MM.1S (cell line): ENCODE measurements around the gene CCDC171.
A peak's percentile ranks its signal among the peaks of the same experiment; 100 is the strongest.

Experiments used
- DNase-seq: peaks from one replicate; pipeline ENCODE4 v3.0.0-alpha.2; 2015
- H2AFZ ChIP-seq: fragments of 300-600 bp; sonication (generic); 2 replicates; pipeline ENCODE4 v1.6.0; 2016; ENCODE audit warnings: antibody characterized with exemption, low read length
- H3F3A ChIP-seq: fragments of 300-600 bp; sonication (generic); 2 replicates; pipeline ENCODE4 v1.6.1; 2016; ENCODE audit warnings: mild to moderate bottlenecking, antibody characterized with exemption, low read length, moderate library complexity, mixed read lengths; ENCODE audit not compliant: insufficient read depth
- H3K27ac ChIP-seq: fragments of 300-600 bp; sonication (generic); 2 replicates; pipeline ENCODE4 v1.5.1; 2016; ENCODE audit warnings: mild to moderate bottlenecking, low read length
- H3K27me3 ChIP-seq: fragments of 300-600 bp; sonication (generic); replicated peaks from 2 replicates; pipeline ENCODE4 v1.6.0; 2016; ENCODE audit warnings: low read length; ENCODE audit not compliant: insufficient read depth
- H3K36me3 ChIP-seq: fragments of 300-600 bp; sonication (generic); replicated peaks from 2 replicates; pipeline ENCODE4 v1.6.1; 2016; ENCODE audit warnings: mild to moderate bottlenecking, low read length, mixed read lengths; ENCODE audit not compliant: insufficient read depth
- H3K4me1 ChIP-seq: fragments of 300-600 bp; sonication (generic); 2 replicates; pipeline ENCODE4 v1.6.1; 2016; ENCODE audit warnings: low read length, mixed read lengths
- H3K4me2 ChIP-seq: fragments of 300-600 bp; sonication (generic); 2 replicates; pipeline ENCODE4 v1.6.0; 2016; ENCODE audit warnings: low read depth, low read length
- H3K4me3 ChIP-seq: fragments of 300-600 bp; sonication (generic); 2 replicates; pipeline ENCODE4 v1.5.1; 2016; ENCODE audit warnings: low read length, mixed read lengths
- H3K79me2 ChIP-seq: fragments of 300-600 bp; sonication (generic); 2 replicates; pipeline ENCODE4 v1.6.1; 2016; ENCODE audit warnings: mixed run types, low read length, mixed read lengths
- H3K9ac ChIP-seq: fragments of 300-600 bp; sonication (generic); 2 replicates; pipeline ENCODE4 v1.6.1; 2016; ENCODE audit warnings: low read length, mixed read lengths
- H3K9me2 ChIP-seq: fragments of 300-600 bp; sonication (generic); replicated peaks from 2 replicates; pipeline ENCODE4 v1.6.1; 2016; ENCODE audit warnings: mild to moderate bottlenecking, low read length, mixed read lengths; ENCODE audit not compliant: insufficient read depth
- H3K9me3 ChIP-seq: fragments of 300-600 bp; sonication (generic); replicated peaks from 2 replicates; pipeline ENCODE4 v1.6.1; 2016; ENCODE audit warnings: mild to moderate bottlenecking, low read length, mixed read lengths; ENCODE audit not compliant: insufficient read depth
- H4K20me1 ChIP-seq: fragments of 300-600 bp; sonication (generic); 2 replicates; pipeline ENCODE4 v1.6.1; 2016; ENCODE audit warnings: mild to moderate bottlenecking, low read length, moderate library complexity, mixed read lengths; ENCODE audit not compliant: insufficient read depth
- CTCF ChIP-seq: fragments of 300-600 bp; sonication (generic); IDR thresholded peaks from 2 replicates; pipeline ENCODE4 v1.5.1; 2016; ENCODE audit warnings: antibody characterized with exemption, low read length, mixed read lengths
- EZH2 ChIP-seq: fragments of 300-600 bp; sonication (generic); optimal IDR thresholded peaks from 2 replicates; pipeline ENCODE3; 2017; ENCODE audit warnings: low read depth, mild to moderate bottlenecking, antibody characterized with exemption, low read length, mixed read lengths
- EZH2phosphoT487 ChIP-seq: fragments of 300-600 bp; sonication (generic); IDR thresholded peaks from 2 replicates; pipeline ENCODE4 v1.6.1; 2018; ENCODE audit warnings: antibody characterized with exemption, low read length

Gene CCDC171

GRCh38 chr9:15510789-15511575 lies 41.9 kb upstream of the CCDC171 start, which contains the start of gene PSIP1:
Gene PSIP1 (minus strand): TSS chr9:15510970. CDS start chr9:15510188, 782 bp downstream.
- Histone ChIP-seq H3K4me2 (peak within 1 kb of the TSS; percentile 65), H3K4me3 (peak within 1 kb of the TSS; percentile 73), H3K36me3 (no peaks in the 10 kb centered on the region; the same call in 1 of the 2 replicates), H3K79me2 (peaks cover 31% of the 10 kb centered on the region), H3K4me1 (no peaks in the 10 kb centered on the region), H2AFZ (peak within 1 kb of the TSS; percentile 31), H3K27ac (peak within 1 kb of the TSS; percentile 92), H3K9me3 (no peaks in the 10 kb centered on the region), H3K27me3 (no peaks in the 10 kb centered on the region), H4K20me1 (no peaks in the 10 kb centered on the region), H3K9me2 (no peaks in the 10 kb centered on the region), H3F3A (peaks cover 7% of the 10 kb centered on the region), H3K9ac (peak within 1 kb of the TSS; percentile 78)
- TF ChIP-seq EZH2phosphoT487, result no peak
- no peak for TF ChIP-seq EZH2
- TF ChIP-seq CTCF, result no peak
- peak; percentile 78 for DNase-seq

DNA sequence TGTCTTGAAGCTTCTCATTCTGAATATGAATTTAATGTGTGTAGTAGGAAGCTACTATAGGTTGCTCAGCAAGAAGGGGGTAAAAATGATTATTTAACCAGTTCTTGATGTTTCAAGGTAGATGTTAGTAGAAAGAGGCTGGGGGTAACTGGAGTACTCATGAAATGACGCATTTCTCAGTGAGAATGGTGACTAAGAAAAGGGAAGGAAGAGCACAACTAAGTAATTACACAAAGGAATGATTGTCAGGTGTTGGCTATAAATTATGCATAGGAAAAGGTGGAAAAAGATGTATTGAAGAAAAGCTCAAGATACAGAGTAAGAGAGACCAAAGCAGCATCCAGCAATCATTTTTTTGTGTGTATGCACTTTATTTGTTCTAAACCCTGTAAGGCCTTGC lies 40.6 kb upstream of the CCDC171 start:
- TF ChIP-seq EZH2phosphoT487 (no peak), EZH2 (no peak), CTCF (no peak)
- Histone ChIP-seq H3F3A (peaks cover 7% of the 10 kb centered on the region), H3K79me2 (peaks cover 26% of the 10 kb centered on the region), H3K27me3 (no peaks in the 10 kb centered on the region), H3K9me2 (no peaks in the 10 kb centered on the region), H3K36me3 (no peaks in the 10 kb centered on the region), H3K9ac (no peak overlapping the region), H3K4me1 (no peaks in the 10 kb centered on the region), H3K4me2 (no peak overlapping the region), H4K20me1 (no peaks in the 10 kb centered on the region), H3K27ac (no peak overlapping the region), H2AFZ (no peak overlapping the region), H3K9me3 (no peaks in the 10 kb centered on the region), H3K4me3 (no peak overlapping the region)
- no peak for DNase-seq

GRCh38 chr9:15512889-15513288 lies 40.0 kb upstream of the CCDC171 start:
- Histone ChIP-seq H3K36me3 (no peaks in the 10 kb centered on the region), H3K27ac (no peak overlapping the region), H3K79me2 (peaks cover 22% of the 10 kb centered on the region), H3K4me2 (no peak overlapping the region), H3K9ac (no peak overlapping the region), H3K9me2 (no peaks in the 10 kb centered on the region), H2AFZ (no peak overlapping the region), H3K4me3 (no peak overlapping the region), H3K9me3 (no peaks in the 10 kb centered on the region), H3K27me3 (no peaks in the 10 kb centered on the region), H4K20me1 (no peaks in the 10 kb centered on the region), H3K4me1 (no peaks in the 10 kb centered on the region), H3F3A (peaks cover 7% of the 10 kb centered on the region)
- TF ChIP-seq CTCF (no peak), EZH2 (no peak), EZH2phosphoT487 (no peak)
- no peak for DNase-seq
